Glomerular visceral epithelial cell (primary cell): ENCODE data around the gene TPCN2.

ENCODE experiments used
- DNase-seq: peaks from one replicate; pipeline ENCODE4 v3.0.0-alpha.2; 2016; ENCODE audit errors: extremely low spot score

The TPCN2 gene

DNA sequence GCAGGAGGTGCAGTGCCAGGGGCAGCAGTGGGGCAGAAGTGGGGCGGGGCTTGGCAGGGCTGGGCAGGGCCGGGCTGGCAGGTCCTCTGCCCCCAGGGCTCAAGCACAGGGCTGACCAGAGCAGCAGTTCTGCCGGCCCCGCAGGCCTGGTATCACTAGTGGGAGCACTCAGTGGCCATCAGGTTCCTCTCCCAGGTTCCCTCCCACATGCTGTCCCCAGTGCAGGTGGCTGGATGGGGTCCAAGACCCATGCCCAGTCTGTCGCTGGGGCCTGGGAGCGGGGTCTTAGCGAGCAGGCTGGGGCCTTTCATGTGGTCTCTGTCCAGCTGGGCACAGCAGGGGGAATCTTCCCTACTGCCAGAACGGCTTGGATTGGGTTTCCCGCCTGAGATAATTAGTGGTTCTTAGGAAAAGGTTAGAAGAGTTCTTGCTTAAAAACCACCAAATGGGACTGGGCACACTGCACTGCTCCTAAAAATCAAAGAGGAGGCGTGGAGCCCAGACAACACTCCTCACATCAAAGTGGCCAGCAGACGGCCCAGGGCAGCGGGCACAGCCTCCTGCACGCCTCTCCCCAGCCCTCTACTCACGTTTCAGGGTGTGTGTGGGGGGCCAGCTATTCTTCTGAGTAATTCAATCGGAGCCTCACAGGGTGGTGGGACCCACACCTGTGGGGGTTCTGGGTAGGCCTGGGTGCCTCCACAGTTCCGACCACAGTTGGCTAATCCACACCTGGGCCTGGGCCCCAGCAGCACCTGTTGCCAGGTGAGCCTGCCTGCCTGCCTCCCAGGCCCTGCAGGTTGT, 45.6 kb downstream of the TPCN2 start:
- no peak for DNase-seq

DNA sequence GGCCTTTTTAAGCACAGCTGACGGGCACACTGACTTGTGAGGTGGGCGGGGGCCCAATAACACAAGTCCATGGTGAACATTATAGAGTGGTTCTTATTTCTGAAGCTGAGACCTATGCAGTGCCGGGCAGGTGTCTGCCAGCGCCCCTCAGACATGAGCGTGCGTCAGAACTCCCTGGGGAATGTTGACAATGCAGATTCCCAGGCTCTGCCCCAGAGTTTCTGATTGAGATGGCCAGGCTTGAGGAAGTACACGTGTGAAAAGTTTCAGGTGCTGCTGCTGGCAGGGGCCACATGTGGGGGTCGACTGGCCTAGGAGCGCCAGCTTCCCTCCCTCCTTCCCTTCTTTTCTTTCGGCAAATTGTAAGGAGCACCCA, 46.2 kb downstream of the TPCN2 start:
- DNase-seq = no peak

DNA sequence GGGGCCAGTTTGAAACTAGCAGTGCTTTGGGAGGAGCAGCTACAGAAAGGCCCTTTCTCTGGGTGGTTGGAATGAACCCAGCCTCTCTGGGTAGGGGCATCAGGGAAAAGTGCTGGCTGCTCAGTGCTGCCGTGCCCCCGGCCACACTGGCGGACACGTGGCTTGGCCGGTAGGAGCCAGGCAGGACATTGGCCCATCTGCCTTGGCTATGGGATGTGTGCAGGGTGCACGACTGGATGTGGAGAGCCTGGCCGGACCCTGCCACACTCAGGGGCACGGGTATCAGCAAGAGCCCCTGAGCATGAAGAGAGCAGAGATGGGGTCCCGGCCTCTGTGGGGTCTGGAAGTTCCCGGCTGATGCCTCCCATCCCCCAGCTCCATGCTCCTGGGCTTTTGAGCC, 46.6 kb downstream of the TPCN2 start:
- no peak for DNase-seq

DNA sequence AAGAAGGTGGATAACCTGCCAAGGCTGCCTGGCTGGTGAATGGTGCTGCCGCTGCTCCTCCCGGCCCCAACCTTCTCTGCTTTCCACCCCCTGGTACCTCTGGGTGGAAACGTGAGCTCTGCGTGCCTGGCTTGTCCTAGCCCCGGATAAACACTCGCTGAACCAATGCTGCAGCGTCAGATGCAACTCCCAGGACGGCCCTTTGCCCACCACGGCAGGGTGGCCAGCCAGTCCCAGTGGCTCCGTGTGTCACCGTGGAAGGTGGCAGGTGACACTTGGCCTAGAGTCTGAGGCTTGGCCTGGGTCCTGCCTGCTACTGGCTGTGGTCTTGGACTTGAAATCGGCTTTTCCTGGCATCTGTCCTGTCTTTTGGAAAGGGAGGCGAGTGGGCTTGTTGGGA, 47.7 kb downstream of the TPCN2 start:
- no peak for DNase-seq

DNA sequence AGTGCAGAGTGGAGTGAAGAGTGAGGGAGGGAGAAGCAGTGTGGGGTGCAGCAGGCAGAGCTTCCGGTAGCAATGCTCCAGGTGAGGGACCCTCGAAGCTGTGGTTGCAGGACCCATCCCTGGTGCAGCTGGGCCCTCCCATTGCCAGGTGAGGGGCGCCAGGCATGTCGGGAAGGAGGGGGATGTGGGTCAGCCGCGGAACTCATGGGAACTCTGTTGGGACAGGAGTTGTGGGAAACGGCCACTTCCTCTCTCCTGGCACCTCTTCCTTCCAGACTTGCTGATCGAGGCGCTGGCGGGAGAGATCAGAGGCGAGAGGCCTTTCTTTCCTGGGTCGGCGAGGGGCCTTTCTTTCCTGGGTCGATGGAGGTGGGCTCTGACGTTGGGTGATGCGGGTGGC, 48.5 kb downstream of the TPCN2 start:
- DNase-seq = no peak

DNA sequence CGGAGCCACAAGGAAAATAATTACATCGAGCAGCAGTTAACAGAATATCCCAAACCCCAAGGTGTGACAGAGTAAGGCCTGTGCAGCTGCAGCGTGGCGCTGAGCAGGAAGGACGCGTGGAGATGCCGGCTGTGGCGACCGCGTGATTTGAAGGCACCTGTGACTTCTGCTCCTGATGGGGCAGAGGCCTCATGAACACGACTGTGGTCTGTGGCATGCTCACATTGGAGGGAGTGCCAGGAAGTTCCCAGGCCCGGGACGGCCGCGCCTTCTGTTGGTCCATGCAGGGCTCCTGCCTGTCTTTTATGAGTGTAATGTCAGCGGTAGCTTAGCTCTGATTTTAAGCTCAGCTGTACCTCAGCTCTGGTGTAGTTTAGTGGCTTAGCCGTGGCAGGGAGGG, 50.4 kb downstream of the TPCN2 start:
- DNase-seq = no peak

DNA sequence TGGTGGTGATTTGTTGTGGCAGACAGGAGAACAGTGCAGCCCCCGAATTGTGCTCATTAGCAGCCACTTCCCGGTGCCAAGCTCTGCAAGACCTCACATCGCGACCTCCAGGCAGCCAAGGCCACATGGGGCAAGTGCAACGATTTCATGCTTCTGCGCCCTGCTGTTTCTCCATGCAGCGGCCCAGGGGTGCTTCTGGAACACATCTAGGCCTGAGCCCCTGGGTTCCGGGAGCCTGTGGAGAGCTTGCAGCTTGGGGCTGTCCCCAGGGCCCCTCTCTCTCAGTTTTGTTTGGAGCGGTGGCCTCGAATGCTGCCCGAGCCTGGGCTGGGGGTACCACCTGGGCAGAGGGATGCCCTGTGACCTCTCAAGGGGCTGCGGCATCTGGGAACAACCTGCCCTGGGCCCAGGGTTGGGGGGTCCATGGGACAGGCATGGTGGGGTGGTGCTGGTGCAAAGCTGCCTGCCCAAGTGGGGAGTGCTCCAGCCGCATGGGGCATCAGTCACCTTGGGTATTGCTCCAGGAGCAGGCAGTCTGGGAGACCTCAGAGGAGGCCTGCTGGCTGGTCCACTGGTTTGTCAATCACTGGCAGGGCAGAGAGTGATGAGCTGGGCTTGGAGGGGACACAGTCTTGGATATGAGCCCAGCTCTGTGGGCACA, 51.9 kb downstream of the TPCN2 start:
- DNase-seq = no peak

DNA sequence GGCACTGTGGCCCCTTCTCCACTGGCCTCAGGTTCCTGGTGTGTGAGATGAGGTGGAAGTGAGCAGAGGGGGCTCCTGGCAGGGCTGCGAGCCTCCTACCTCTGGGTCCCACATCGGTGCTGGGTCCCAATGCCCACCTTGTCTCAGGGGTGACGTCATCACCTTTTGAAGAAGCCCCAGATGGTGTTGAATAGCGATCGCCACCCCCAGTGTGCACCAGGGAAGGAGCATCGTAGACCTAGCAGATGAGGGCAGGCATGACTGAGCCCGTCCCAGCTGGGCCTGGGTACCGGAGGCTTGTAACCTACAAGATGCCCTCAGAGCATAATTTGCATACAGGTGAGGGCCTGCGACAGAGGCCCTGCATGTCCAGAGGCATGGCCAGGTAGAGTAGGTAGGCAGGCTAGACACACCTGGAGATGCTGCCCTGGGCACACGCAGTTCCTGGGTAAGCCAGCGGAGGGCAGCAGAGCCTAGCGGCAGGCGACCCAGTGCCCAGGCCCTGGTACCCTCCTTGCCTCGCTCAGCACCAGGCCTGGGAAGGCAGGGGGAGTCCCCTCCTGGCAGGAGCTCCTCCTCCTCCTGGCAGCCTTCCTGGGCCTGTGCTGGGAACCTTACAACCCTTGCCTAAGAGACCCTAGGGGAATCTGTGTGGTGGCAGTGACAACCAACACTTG, 52.5 kb downstream of the TPCN2 start:
- DNase-seq = peak; percentile 81

DNA sequence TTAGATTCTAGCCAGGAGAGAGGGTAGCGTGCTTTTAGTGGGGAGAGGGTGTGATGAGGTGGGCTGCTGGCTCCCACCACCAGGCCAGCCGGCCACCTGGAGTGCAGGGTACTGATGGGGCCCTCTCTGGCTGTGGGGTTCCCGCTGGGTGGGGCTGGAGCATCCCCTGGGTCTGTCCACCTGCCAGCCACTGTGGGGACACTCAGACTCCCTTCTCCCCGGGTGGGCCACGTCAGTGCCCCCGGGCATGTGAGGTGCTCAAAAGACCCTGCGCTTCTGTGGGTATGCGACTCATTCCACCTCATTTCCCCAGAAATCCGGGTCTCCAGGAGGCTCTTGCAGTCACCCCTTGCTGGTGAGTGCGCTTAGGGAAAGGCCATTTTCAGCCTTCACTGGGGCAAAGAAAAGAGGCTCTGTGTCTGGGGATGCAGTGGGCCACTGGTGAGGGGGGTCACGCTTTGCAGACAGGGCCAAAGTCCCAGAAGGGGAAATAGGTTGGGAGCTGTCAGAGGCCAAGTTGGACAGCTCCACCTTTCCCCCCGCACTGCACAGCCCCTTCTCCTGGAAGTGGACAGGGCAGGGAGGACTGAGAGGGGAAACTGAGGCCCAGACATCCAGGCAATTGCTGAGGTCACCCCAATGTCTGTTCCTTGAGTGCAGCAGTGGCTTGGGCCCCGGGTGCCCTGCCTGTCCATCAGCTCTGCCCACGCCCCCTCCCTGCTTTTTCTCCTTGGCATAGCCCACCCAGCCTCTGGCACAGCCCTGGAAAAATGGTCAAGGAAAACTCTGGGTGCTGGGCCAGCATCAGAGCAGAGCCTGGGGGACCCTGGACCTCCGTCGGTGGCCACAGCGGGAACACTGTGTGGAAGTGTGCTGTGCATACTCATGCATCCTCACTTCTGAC, 53.3 kb downstream of the TPCN2 start:
- DNase-seq = no peak

DNA sequence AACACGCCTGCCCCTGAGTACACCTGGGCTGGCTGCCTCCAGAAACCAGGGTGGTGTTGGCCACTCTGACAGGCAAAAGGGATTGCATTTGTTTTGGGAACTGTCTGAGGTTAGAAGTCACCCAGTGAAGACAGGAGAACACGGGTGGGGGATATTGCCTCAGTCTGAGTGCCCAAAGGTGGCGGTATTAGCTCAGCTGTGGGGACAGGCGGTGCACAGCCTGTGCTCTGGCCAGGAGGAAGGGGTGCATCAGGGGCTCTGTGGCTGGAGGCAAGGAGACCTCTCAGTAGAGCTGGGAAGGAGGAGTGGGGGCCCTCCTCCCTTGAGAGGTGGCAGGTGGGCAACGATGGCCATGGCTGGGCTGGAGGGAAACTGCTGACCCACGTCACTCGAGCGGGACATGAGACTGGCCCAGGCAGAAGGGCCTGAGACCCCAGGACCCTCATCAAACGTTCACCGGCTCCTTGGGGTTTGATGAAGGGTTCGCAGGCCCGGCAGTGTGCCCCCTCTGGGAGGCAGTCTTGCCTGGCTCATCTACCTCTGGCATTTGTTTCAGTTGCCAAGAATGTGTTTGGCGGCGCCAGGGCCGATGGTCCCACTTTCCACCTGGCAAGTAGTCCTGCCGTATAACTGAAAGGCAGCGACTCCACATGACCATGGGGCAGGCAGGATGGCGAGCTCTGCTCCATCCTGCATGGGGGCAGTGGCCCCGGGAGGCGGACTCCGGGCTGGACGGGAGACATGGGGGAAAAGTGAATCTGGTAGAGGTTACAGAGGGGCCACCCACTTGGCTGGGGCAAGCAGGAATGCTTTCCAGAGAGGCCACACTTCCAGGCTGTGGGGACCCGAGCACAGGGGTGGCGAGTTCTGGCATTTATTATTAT, 54.2 kb downstream of the TPCN2 start:
- no peak for DNase-seq

DNA sequence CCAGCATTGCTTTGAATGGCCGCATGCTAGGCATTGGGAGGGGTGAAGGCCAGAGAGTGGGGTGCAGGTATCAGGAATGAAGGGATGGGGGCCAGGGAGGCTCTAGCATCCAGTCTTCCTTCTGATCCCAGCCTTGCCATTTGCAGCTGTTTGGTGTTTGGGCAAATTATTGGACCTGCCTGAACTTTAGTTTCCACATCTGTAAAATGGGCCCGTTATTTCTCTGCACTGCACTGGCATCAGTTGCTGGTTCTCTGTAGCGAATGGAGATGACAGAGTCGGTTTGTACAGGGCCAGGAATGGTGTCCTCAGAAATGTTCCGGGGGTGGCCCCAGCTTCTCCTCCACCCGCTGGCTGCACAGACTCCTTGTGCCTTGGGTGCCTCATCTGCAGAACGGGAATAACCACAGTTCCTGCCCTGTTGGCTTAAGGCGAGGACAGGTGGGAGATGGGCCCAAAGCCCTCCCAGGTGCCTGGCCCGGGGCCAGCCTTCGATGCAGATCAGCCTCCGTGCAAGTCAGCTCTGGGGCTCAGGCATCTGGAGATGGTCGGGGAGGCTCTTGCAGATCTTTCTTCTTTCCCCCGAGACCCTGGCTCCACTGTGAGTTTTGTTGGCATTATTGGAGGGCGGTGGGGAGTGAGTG, 55.6 kb downstream of the TPCN2 start:
- DNase-seq = no peak

DNA sequence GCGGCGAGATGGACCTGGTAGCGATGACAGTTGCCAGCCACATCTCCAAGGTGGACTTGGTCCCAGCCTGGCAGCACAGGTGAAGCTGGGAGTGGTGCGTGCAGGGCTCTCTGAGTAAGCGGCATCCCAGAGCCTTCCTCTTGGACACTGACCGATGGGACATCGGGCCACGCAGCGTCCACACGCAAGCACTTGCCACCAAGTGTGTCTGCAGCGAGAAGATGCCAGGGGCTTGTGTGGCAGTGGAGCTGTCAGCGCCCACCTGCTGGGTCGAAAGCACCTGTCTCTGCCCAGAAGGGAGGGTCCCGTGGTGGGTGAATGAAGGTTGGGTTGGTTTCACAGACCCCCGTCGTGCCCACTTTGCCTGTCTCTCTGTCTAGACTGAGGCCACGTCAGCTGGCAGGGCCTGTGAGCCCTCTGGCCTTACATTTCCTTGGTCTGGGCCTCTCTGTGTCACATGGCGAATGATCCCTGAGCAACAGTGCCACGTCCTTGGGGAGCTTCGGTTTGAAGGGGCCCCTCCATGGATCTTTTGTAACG, 56.2 kb downstream of the TPCN2 start:
- no peak for DNase-seq

DNA sequence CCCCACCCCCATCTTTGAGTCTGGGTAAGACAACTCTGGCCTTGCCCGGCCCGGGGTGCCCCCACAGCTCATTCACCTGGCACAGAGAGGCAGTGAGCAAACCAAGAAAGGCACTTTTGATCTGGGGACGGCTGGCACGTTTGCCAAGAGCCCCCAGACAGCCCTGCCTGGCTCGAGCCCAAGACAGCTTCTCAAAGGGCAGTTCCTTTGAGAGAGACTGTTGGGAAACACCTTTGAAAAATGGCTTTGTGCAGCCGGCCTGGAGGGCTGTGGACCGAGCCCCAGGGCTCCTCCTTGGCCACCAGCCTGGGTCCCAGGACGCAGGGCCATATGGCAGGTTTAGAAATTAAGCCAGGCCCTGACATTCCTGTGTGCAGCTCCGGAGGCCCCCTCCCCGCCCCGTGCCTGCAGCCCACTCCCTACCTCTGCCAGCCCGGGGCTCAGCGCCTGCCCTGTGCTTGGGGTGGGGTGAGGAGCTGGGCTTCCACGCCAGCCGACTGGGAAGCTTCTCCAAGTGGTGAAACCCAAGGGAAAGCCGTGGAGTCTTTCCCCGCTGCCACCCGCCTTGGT, 56.8 kb downstream of the TPCN2 start:
- no peak for DNase-seq

DNA sequence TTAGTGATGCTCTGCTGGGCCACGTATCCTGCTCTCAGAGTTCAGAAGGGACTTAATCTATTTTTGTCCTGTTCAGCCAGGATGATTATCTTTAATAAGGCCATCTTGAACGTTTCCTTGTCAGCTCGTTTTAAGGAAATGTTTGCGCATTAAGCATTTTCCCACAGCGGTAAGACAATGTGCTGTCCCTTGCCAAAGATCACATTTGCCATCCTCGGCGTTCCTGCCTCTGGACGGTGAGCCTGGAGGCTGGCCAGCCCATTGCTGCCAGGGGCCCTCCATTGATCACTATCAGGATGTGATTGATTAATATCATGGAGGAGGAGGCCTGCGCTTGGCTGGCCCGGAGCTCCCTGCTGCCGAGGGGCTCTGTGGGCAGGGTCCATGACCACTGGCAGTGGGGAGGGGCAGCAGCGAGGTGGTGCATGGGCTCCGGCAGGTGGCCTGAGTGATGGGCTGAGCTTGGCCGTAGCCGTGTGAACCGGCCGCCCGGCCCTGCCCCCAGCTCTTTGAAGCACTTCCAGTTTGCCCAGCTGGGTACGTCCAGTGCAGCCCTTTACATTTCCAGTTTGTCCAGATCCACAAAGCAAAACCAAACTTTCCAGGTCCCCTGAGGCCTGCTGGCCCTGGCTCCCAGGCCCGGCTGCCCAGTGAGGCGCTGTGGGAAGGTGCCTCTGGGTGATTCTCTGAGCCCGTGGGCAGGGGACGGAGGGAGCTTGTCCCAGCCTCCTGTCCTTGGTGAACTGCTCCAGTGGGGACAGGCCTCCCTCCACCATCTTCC, 57.5 kb downstream of the TPCN2 start:
- DNase-seq = no peak

DNA sequence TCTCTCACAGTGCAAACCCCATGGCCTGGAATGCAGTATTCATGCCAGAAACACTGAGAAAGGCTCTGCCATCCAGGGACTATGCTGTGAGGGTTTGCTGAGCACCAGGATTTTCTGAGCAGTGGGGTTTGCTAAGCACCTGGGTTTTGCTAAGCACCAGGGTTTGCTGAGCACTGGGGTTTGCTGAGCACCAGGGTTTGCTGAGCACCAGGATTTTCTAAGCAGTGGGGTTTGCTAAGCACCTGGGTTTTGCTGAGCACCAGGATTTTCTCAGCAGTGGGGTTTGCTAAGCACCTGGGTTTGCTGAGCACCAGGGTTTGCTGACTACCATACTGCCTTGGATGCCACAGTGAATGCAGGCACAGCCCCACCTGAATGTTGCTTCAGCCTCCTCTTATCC, 58.7 kb downstream of the TPCN2 start:
- DNase-seq = no peak

DNA sequence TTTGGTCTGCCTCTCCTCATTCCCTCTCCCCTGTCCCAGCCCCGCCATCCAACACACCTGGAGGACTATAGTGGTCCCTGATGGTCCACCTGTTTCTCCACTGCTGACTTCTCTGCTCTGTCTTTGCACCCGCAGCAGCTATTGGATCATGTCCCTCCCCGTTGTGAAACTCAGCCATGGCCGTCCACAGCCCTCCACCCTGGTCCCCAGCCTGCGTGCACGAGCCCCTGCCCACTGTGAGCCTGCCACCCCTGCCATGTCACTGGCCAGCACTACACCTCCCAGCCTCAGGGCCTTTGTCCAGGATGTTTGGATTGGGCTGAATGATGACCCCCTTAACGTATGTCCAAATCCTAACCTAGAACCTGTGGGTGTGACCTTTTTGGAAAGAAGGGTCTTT, 59.3 kb downstream of the TPCN2 start:
- DNase-seq = no peak

DNA sequence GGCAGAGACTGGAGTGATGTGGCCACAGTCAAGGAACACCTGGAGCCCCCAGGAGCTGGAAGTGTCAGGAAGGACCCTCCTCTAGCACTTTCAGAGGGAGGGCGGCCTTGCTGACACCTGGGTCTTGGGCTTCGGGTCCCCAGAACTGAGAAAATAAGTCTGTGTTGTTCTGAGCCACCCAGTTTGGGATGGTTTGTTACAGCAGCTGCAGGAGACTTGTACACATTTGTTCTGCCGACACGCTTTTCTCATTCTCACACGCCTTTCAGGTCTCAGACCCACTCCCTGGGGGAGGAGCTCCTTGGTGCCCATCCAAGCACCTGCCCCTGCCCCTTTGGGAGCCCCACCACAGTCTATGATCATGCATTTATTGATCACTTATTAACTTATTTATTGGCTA, 59.8 kb downstream of the TPCN2 start:
- no peak for DNase-seq

DNA sequence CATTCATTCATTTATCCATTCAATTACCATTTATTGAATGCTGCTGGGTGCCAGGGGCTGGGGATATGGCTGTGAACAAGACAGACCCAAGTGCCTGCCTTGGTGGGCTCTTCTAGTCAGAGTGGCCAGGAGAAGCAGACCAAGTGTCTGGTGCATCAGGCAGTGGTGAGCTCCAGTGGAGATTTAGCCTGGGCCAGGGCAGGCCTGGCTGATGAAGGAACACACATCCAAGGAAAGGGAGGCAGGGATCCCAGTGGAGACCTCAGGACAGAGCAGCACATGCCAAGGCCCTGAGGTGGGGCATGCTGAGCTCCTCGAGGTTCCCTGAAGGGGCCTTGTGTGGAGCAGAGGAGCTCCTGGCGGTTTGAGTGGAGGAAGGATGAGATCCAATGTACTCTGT, 60.4 kb downstream of the TPCN2 start:
- DNase-seq = no peak

DNA sequence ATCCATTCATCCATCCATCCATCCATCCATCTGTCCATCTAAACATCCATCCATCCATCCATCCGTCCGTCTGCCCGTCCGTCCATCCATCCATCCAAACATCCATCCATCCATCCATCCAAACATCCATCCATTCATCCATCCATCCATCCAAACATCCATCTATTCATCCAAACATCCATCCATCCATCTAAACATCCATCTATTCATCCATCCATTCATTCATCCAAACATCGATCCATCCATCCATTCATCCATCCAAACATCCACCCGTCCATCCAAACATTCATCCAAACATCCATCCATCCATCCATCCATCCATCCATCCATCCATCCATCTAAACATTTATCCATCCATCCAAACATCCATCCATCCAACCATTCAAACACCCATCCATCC, 61.7 kb downstream of the TPCN2 start:
- no peak for DNase-seq
